Subcutaneous adipose tissue (tissue), 4 donors: ENCODE results near the gene SH3BGRL3. TPM values are rescaled to one million over a fixed set of nuclear protein-coding genes. Genes with fewer than 3 reads are reported as not detected.

ENCODE experiments used
- CTCF ChIP-seq: fragments of 450-650 bp; IDR thresholded peaks from one replicate; pipeline ENCODE4 v1.5.1; 2016; ENCODE audit warnings: low read depth, mild to moderate bottlenecking, control low read depth, antibody characterized with exemption, moderate library complexity
- total RNA-seq, 4 donors: library from RNA; depleted of rRNA; stranded (reverse); fragments of >200 nt; gene quantifications; one replicate each; pipeline ENCODE4 v1.1.0, GENCODE V29; 2016

SH3BGRL3 gene
- total RNA-seq, 4 donors from 2014 or later = 59.0 to 137 (median 88.3) TPM

GRCh38 chr1:26288311-26288941 lies 8.5 kb downstream of the SH3BGRL3 start:
- no peak for TF ChIP-seq CTCF

GRCh38 chr1:26289158-26290059 lies 9.5 kb downstream of the SH3BGRL3 start:
- no peak for TF ChIP-seq CTCF

GRCh38 chr1:26290122-26290881 lies 10.4 kb downstream of the SH3BGRL3 start:
- TF ChIP-seq CTCF = no peak

GRCh38 chr1:26290882-26291261 lies 11.0 kb downstream of the SH3BGRL3 start:
- TF ChIP-seq CTCF = no peak

- no peak for TF ChIP-seq CTCF
Observed at GRCh38 chr1:26291433-26291832, 11.5 kb downstream of the SH3BGRL3 start.

- no peak for TF ChIP-seq CTCF
Observed at GRCh38 chr1:26291939-26292338, 12.1 kb downstream of the SH3BGRL3 start.
